PC-9 (cell line): ENCODE measurements around the gene PIP5K1B. TPM values are rescaled to one million over a fixed set of nuclear protein-coding genes. Genes with fewer than 3 reads are reported as not detected.

ENCODE experiments used
- BruUV-seq: library from RNA; stranded (reverse); fragments of 400-500 nt; replicated peaks from 2 replicates; lab custom pipeline; 2021; lab: Mats Ljungman, UMichigan
- CTCF ChIA-PET: fragments of 300-600 bp; sonication (Branson Sonifier 250); formaldehyde crosslinking; loops from one replicate; lab custom pipeline; 2022; ENCODE audit warnings: antibody characterized with exemption; lab: Charles Lee
- POLR2A ChIA-PET: fragments of 300-600 bp; sonication (Branson Sonifier 250); formaldehyde crosslinking; loops from one replicate; lab custom pipeline; 2022; ENCODE audit warnings: antibody characterized with exemption; ENCODE audit not compliant: unreplicated experiment; lab: Charles Lee
- DNase-seq, 2 experiments: peaks; one replicate each; pipeline versions ENCODE4 v3.0.0 to v3.0.0-alpha.2; 2015 to 2022; ENCODE audit warnings: mixed read lengths in 1 of 2
- H2AFZ ChIP-seq: fragments of 200-600 bp; sonication (generic); 2 replicates; pipeline ENCODE4 v1.8.1; 2017; ENCODE audit warnings: antibody characterized with exemption
- H3F3A ChIP-seq: fragments of 200-600 bp; sonication (generic); 2 replicates; pipeline ENCODE4 v1.8.1; 2017; ENCODE audit warnings: antibody characterized with exemption, mild to moderate bottlenecking, low read depth; ENCODE audit not compliant: insufficient read depth
- H3K27ac ChIP-seq: fragments of 200-600 bp; sonication (generic); 2 replicates; pipeline ENCODE4 v1.6.1; 2016; ENCODE audit warnings: mixed run types
- H3K27me3 ChIP-seq: fragments of 200-600 bp; sonication (generic); 2 replicates; pipeline ENCODE4 v1.6.1; 2016; ENCODE audit warnings: low read depth, mixed run types; ENCODE audit not compliant: insufficient read depth
- H3K36me3 ChIP-seq: fragments of 200-600 bp; sonication (generic); 2 replicates; pipeline ENCODE4 v1.6.1; 2016; ENCODE audit warnings: low read depth, mixed run types
- H3K4me1 ChIP-seq: fragments of 200-600 bp; sonication (generic); replicated peaks from 2 replicates; pipeline ENCODE4 v1.6.1; 2016; ENCODE audit warnings: mixed run types; ENCODE audit not compliant: insufficient read depth
- H3K4me2 ChIP-seq: fragments of 200-600 bp; sonication (generic); 2 replicates; pipeline ENCODE4 v1.6.1; 2017; ENCODE audit warnings: mixed run types
- H3K4me3 ChIP-seq: fragments of 200-600 bp; sonication (generic); 2 replicates; pipeline ENCODE4 v1.6.1; 2016; ENCODE audit warnings: mixed run types
- H3K79me2 ChIP-seq: fragments of 200-600 bp; sonication (generic); 2 replicates; pipeline ENCODE4 v1.6.1; 2017; ENCODE audit warnings: low read depth, mixed run types
- H3K9me2 ChIP-seq: fragments of 200-600 bp; sonication (generic); 2 replicates; pipeline ENCODE4 v1.8.1; 2017; ENCODE audit warnings: mild to moderate bottlenecking; ENCODE audit not compliant: insufficient read depth
- H3K9me3 ChIP-seq: fragments of 200-600 bp; sonication (generic); 2 replicates; pipeline ENCODE4 v1.8.1; 2016; ENCODE audit warnings: low read depth; ENCODE audit not compliant: insufficient read depth
- H4K20me1 ChIP-seq: fragments of 200-600 bp; sonication (generic); 2 replicates; pipeline ENCODE4 v1.8.1; 2017; ENCODE audit not compliant: insufficient read depth
- CTCF ChIP-seq: fragments of 200-600 bp; sonication (generic); conservative IDR thresholded peaks from 2 replicates; pipeline ENCODE4 v1.6.1; 2017; ENCODE audit warnings: mixed run types, antibody characterized with exemption, mild to moderate bottlenecking, moderate library complexity
- EZH2 ChIP-seq: fragments of 200-600 bp; sonication (generic); IDR thresholded peaks from 2 replicates; pipeline ENCODE4 v1.8.0; 2017; ENCODE audit warnings: antibody characterized with exemption, low read depth
- intact Hi-C: fragments of 100-400 bp; cut with micrococcal nuclease; formaldehyde crosslinking; loops from one replicate; pipeline ENCODE4 v1.10.0; 2022; ENCODE audit not compliant: unreplicated experiment
- total RNA-seq: library from RNA; stranded (reverse); gene quantifications from 2 replicates; pipeline ENCODE4 v1.2.3, GENCODE V29; 2021

The PIP5K1B gene
- total RNA-seq, 1 experiment from 2014 or later, result not detected

- Histone ChIP-seq H3K36me3 (no peaks in the 10 kb centered on the region), H4K20me1 (no peaks in the 10 kb centered on the region), H3K4me3 (no peak overlapping the region), H3K4me1 (no peaks in the 10 kb centered on the region), H3K27ac (no peak overlapping the region), H3K27me3 (peaks cover 61% of the 10 kb centered on the region), H3K9me3 (no peaks in the 10 kb centered on the region), H3K4me2 (no peak overlapping the region), H3K9me2 (no peaks in the 10 kb centered on the region), H3K79me2 (no peaks in the 10 kb centered on the region), H3F3A (no peaks in the 10 kb centered on the region), H2AFZ (no peak overlapping the region)
- ChIA-PET CTCF (no interaction called here), POLR2A (no interaction called here)
- no TSS peak for BruUV-seq
- no peak for DNase-seq
- TF ChIP-seq CTCF (no peak), EZH2 (no peak)
- intact Hi-C loops, result loop anchor here (10.0 kb wide), 1 partner anchor 49 kb away; no protein-coding TSS in a partner anchor
These were observed 258.4 kb downstream of the PIP5K1B start for GRCh38 chr9:68963416-68963815.

GRCh38 chr9:68964102-68964541 is 259.1 kb downstream of the PIP5K1B start:
- H3F3A ChIP-seq, result no peaks in the 10 kb centered on the region
- H3K4me1 ChIP-seq, result no peaks in the 10 kb centered on the region
- no peak overlapping the region for H3K4me3 ChIP-seq
- no peaks in the 10 kb centered on the region for H4K20me1 ChIP-seq
- intact Hi-C loops, result loop anchor here (10.0 kb wide), 1 partner anchor 49 kb away; no protein-coding TSS in a partner anchor
- no peaks in the 10 kb centered on the region for H3K79me2 ChIP-seq
- no TSS peak for BruUV-seq
- H3K36me3 ChIP-seq, result no peaks in the 10 kb centered on the region
- TF ChIP-seq CTCF (no peak), EZH2 (no peak)
- no peak for DNase-seq
- ChIA-PET CTCF (no interaction called here), POLR2A (no interaction called here)
- peaks cover 61% of the 10 kb centered on the region for H3K27me3 ChIP-seq
- H3K27ac ChIP-seq, result no peak overlapping the region
- H2AFZ ChIP-seq, result no peak overlapping the region
- no peaks in the 10 kb centered on the region for H3K9me3 ChIP-seq
- H3K4me2 ChIP-seq, result no peak overlapping the region
- H3K9me2 ChIP-seq, result no peaks in the 10 kb centered on the region

- no peak overlapping the region for H2AFZ ChIP-seq
- no peaks in the 10 kb centered on the region for H4K20me1 ChIP-seq
- no peak for DNase-seq
- POLR2A ChIA-PET, result no interaction called here
- no peak overlapping the region for H3K27ac ChIP-seq
- BruUV-seq, result no TSS peak
- H3K79me2 ChIP-seq, result no peaks in the 10 kb centered on the region
- no peaks in the 10 kb centered on the region for H3F3A ChIP-seq
- H3K9me3 ChIP-seq, result no peaks in the 10 kb centered on the region
- intact Hi-C loops, result loop anchor here (10.0 kb wide), 1 partner anchor 50 kb away; no protein-coding TSS in a partner anchor
- H3K4me1 ChIP-seq, result no peaks in the 10 kb centered on the region
- H3K4me3 ChIP-seq, result no peak overlapping the region
- no peaks in the 10 kb centered on the region for H3K9me2 ChIP-seq
- H3K36me3 ChIP-seq, result no peaks in the 10 kb centered on the region
- H3K4me2 ChIP-seq, result no peak overlapping the region
- CTCF ChIA-PET, result no interaction called here
- H3K27me3 ChIP-seq, result peaks cover 62% of the 10 kb centered on the region
- no peak for TF ChIP-seq EZH2
- TF ChIP-seq CTCF, result no peak
These were observed 259.7 kb downstream of the PIP5K1B start for GRCh38 chr9:68964765-68965164.
